CD14-positive monocyte (primary cell): ENCODE results near the gene ANK2. TPM values are rescaled to one million over a fixed set of nuclear protein-coding genes. Genes with fewer than 3 reads are reported as not detected.

Experiments
- DNase-seq, 3 donors: peaks; one replicate each; pipeline ENCODE4 v3.0.0-alpha.2; 2011 to 2022
- H2AFZ ChIP-seq: 2 replicates; pipeline ENCODE4 v1.6.0; 2012; ENCODE audit warnings: mild to moderate bottlenecking, low read depth, low read length, inconsistent platforms; ENCODE audit not compliant: insufficient read depth, poor library complexity, severe bottlenecking
- H3K27ac ChIP-seq, 2 donors: 1 replicate in 1 of 2; 2 replicates in 1 of 2; pipeline ENCODE4 v1.5.1; 2012 to 2013; ENCODE audit warnings: low read length in 2 of 2, control low read depth in 1 of 2, inconsistent platforms in 1 of 2, low read depth in 1 of 2, mild to moderate bottlenecking in 1 of 2
- H3K27me3 ChIP-seq, 2 donors: one replicate each; pipeline versions ENCODE4 v1.6.0 to v1.6.1; 2011 to 2013; ENCODE audit warnings: low read length in 2 of 2; ENCODE audit not compliant: control insufficient read depth in 2 of 2, insufficient read depth in 2 of 2
- H3K36me3 ChIP-seq, 2 donors: replicated peaks in 1 of 2; 1 replicate in 1 of 2; 2 replicates in 1 of 2; pipeline versions ENCODE4 v1.5.1 to v1.6.1; 2012 to 2013; ENCODE audit warnings: low read length in 2 of 2, control low read depth in 1 of 2, inconsistent platforms in 1 of 2, mild to moderate bottlenecking in 1 of 2; ENCODE audit not compliant: insufficient read depth in 2 of 2, control insufficient read depth in 1 of 2
- H3K4me1 ChIP-seq, 2 donors: 1 replicate in 1 of 2; 2 replicates in 1 of 2; pipeline versions ENCODE4 v1.5.1 to v1.6.1; 2012 to 2013; ENCODE audit warnings: low read length in 2 of 2, control low read depth in 1 of 2, inconsistent platforms in 1 of 2, mild to moderate bottlenecking in 1 of 2, moderate library complexity in 1 of 2; ENCODE audit not compliant: insufficient read depth in 2 of 2, control insufficient read depth in 1 of 2
- H3K4me2 ChIP-seq: replicated peaks from 2 replicates; pipeline ENCODE3; 2012; ENCODE audit warnings: low read length, moderate library complexity, mild to moderate bottlenecking; ENCODE audit not compliant: poor library complexity, severe bottlenecking; ENCODE audit errors: extremely low read depth
- H3K4me3 ChIP-seq, 3 experiments: fragments of 200-600 bp in 1 of 3; sonication (generic) in 1 of 3; replicated peaks in 1 of 3; 1 replicate in 2 of 3; 2 replicates in 1 of 3; pipeline ENCODE4 v1.5.1; 2011 to 2013; ENCODE audit warnings: low read length in 3 of 3, mild to moderate bottlenecking in 3 of 3, control low read depth in 2 of 3, low read depth in 2 of 3, inconsistent platforms in 1 of 3, moderate library complexity in 1 of 3
- H3K79me2 ChIP-seq: 2 replicates; pipeline ENCODE4 v1.6.0; 2012; ENCODE audit warnings: mild to moderate bottlenecking, control low read depth, inconsistent platforms, low read length, moderate library complexity; ENCODE audit not compliant: insufficient read depth
- H3K9ac ChIP-seq: 2 replicates; pipeline ENCODE4 v1.6.0; 2017; ENCODE audit warnings: low read length, mild to moderate bottlenecking; ENCODE audit not compliant: insufficient read depth, poor library complexity, severe bottlenecking
- H3K9me3 ChIP-seq, 2 donors: replicated peaks in 1 of 2; 1 replicate in 1 of 2; 2 replicates in 1 of 2; pipeline versions ENCODE4 v1.5.1 to v1.6.1; 2012 to 2013; ENCODE audit warnings: low read length in 2 of 2, control low read depth in 1 of 2; ENCODE audit not compliant: control insufficient read depth in 1 of 2, insufficient read depth in 1 of 2
- H4K20me1 ChIP-seq: 2 replicates; pipeline ENCODE4 v1.6.0; 2012; ENCODE audit warnings: mild to moderate bottlenecking, low read length, control low read depth, moderate library complexity; ENCODE audit not compliant: insufficient read depth
- H3K27ac Mint-ChIP-seq, 7 donors: one replicate each; pipeline ENCODE4 v1.8.0; 2020; ENCODE audit warnings: mild to moderate bottlenecking in 7 of 7, mixed read lengths in 7 of 7, moderate library complexity in 6 of 7, inconsistent platforms in 2 of 7
- H3K27me3 Mint-ChIP-seq, 3 donors: one replicate each; pipeline ENCODE4 v1.8.0; 2021 to 2022; ENCODE audit warnings: low read depth in 3 of 3, mild to moderate bottlenecking in 3 of 3, mixed read lengths in 3 of 3, moderate library complexity in 3 of 3, inconsistent platforms in 1 of 3
- H3K36me3 Mint-ChIP-seq, 2 donors: one replicate each; pipeline ENCODE4 v1.8.0; 2020; ENCODE audit warnings: mixed read lengths in 2 of 2, inconsistent platforms in 1 of 2, mild to moderate bottlenecking in 1 of 2
- H3K4me1 Mint-ChIP-seq: one replicate; pipeline ENCODE4 v1.8.0; 2020; ENCODE audit warnings: mild to moderate bottlenecking, mixed read lengths
- H3K4me3 Mint-ChIP-seq, 2 donors: one replicate each; pipeline ENCODE4 v1.8.0; 2020; ENCODE audit warnings: mild to moderate bottlenecking in 2 of 2, mixed read lengths in 2 of 2, moderate library complexity in 1 of 2
- H3K9me3 Mint-ChIP-seq, 7 donors: one replicate each; pipeline ENCODE4 v1.8.0; 2020 to 2022; ENCODE audit warnings: mixed read lengths in 7 of 7, mild to moderate bottlenecking in 6 of 7, moderate library complexity in 6 of 7, inconsistent platforms in 2 of 7
- WGBS: methylation state at CpG from one replicate; pipeline ENCODE4 v1.1.5; 2013; ENCODE audit warnings: missing lambda C conversion rate; ENCODE audit not compliant: insufficient coverage; 5-methylcytosine and 5-hydroxymethylcytosine counted together
- intact Hi-C, 2 donors: fragments of 100-400 bp; cut with micrococcal nuclease; formaldehyde crosslinking; loops; one replicate each; pipeline versions ENCODE4 v1.15.0 to v1.15.1; 2023
- polyA plus RNA-seq, 3 donors: library from polyadenylated mRNA; depleted of rRNA in 1 of 3; unstranded in 2 of 3; stranded (reverse) in 1 of 3; fragments of 300-500 nt in 2 of 3; fragments of >200 nt in 1 of 3; fragmentation: Illumina TruSeq in 2 of 3; gene quantifications; 1 replicate in 2 of 3; 2 replicates in 1 of 3; pipeline ENCODE4 v1.2.3, GENCODE V29; 2012 to 2021
- TF ChIP-seq, protein P1 (sequence below): fragments of 200-600 bp; IDR thresholded peaks from one replicate; pipeline ENCODE4 v1.8.0; 2022; ENCODE audit warnings: antibody characterized with exemption, mild to moderate bottlenecking

The ANK2 gene
- polyA plus RNA-seq, 3 donors, result not detected

DNA sequence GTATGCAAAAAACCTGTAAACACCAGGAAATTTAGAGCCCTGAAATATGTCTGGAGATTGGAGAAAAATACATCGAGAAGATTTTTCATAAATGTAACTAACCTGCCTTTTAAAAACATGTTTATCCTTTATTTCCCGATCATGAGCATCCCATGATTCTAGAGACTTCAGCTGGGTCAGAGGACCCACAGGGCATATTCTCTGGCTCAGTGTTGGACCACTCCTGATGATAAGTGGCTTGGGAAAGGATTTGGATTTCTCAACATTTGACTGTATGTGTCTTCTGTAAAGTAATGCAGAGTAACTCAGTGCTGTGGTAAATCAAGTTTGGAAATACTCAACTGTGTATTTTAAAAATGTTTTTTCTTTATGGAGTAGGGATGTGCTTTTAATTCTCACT lies 40.0 kb upstream of the ANK2 start:
- Histone ChIP-seq H3K79me2 (no peaks in the 10 kb centered on the region), H3K36me3 (no peaks in the 10 kb centered on the region), H3K4me3 (no peak overlapping the region), H3K9ac (no peak overlapping the region), H3K4me2 (no peak overlapping the region), H4K20me1 (no peaks in the 10 kb centered on the region), H3K9me3 (no peaks in the 10 kb centered on the region), H3K27me3 (no peaks in the 10 kb centered on the region), H3K27ac (no peak overlapping the region), H3K4me1 (no peaks in the 10 kb centered on the region), H2AFZ (no peak overlapping the region)
- no peak overlapping the region for H3K27ac Mint-ChIP-seq
- DNase-seq, result no peak
- intact Hi-C loops, result no loop called here
- TF ChIP-seq, protein P1, sequence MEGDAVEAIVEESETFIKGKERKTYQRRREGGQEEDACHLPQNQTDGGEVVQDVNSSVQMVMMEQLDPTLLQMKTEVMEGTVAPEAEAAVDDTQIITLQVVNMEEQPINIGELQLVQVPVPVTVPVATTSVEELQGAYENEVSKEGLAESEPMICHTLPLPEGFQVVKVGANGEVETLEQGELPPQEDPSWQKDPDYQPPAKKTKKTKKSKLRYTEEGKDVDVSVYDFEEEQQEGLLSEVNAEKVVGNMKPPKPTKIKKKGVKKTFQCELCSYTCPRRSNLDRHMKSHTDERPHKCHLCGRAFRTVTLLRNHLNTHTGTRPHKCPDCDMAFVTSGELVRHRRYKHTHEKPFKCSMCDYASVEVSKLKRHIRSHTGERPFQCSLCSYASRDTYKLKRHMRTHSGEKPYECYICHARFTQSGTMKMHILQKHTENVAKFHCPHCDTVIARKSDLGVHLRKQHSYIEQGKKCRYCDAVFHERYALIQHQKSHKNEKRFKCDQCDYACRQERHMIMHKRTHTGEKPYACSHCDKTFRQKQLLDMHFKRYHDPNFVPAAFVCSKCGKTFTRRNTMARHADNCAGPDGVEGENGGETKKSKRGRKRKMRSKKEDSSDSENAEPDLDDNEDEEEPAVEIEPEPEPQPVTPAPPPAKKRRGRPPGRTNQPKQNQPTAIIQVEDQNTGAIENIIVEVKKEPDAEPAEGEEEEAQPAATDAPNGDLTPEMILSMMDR, result no peak
- no peaks in the 10 kb centered on the region for H3K36me3 Mint-ChIP-seq
- no peaks in the 10 kb centered on the region for H3K4me1 Mint-ChIP-seq
- H3K9me3 Mint-ChIP-seq, result peaks cover 0 to 2% (median 0%) of the 10 kb centered on the region in 7 donors
- 100% methylated on average over 1 of the region's 2 CpGs for WGBS
- peaks cover 0 to 2% (median 0%) of the 10 kb centered on the region in 3 donors for H3K27me3 Mint-ChIP-seq
- no peak overlapping the region for H3K4me3 Mint-ChIP-seq

DNA sequence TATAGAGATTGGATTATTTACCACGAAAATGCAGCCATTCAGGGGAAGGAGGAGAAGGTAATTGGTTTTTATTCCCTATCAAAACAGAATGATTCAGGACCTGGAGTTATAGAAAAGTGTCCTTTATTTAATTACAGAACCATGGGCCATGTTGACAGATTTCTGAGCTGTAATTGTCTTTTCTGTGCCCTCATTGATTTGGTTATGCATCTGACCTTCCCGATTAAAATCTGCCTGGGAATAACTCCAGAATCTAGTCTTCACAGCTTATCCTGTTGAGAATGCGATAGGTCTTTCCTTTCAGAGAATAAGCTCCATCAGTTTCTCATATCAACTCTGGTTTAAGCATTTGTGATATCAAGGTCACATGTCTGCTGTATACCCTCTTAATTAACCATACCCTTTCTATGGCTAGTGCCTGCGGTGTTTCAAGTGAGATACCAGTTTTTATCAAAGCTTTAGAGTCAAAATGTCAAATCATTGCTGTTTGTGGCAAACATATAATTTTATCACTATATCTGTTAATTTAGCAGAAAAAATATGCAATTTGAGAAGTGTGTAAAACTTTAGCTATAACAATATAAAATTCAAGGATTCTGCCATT lies 37.2 kb upstream of the ANK2 start:
- Histone ChIP-seq H3K9ac (no peak overlapping the region), H2AFZ (no peak overlapping the region), H3K4me1 (no peaks in the 10 kb centered on the region), H3K27ac (no peak overlapping the region), H4K20me1 (no peaks in the 10 kb centered on the region), H3K79me2 (no peaks in the 10 kb centered on the region), H3K4me2 (no peak overlapping the region), H3K27me3 (no peaks in the 10 kb centered on the region), H3K9me3 (no peaks in the 10 kb centered on the region), H3K4me3 (no peak overlapping the region), H3K36me3 (no peaks in the 10 kb centered on the region)
- TF ChIP-seq, protein P1, result no peak
- DNase-seq, result no peak
- Mint-ChIP-seq H3K9me3 (no peaks in the 10 kb centered on the region), H3K27ac (no peak overlapping the region), H3K36me3 (no peaks in the 10 kb centered on the region), H3K4me3 (no peak overlapping the region), H3K27me3 (peaks cover 0 to 2% (median 2%) of the 10 kb centered on the region in 3 donors), H3K4me1 (no peaks in the 10 kb centered on the region)
- intact Hi-C loops, result no loop called here
- 88% methylated on average over 1 of the region's 4 CpGs for WGBS
